NB4 (cell line): ENCODE measurements around the gene BFSP2.

Source experiments
- DNase-seq: peaks from one replicate; pipeline ENCODE4 v3.0.0; 2010; ENCODE audit warnings: low read depth
- H3K4me3 ChIP-seq: one replicate; pipeline ENCODE4 v1.5.1; 2011; ENCODE audit warnings: mild to moderate bottlenecking, low read depth, low read length, moderate library complexity
- CTCF ChIP-seq: IDR thresholded peaks from one replicate; pipeline ENCODE4 v1.5.1; 2012; ENCODE audit warnings: low read depth, low read length
- MAX ChIP-seq: IDR thresholded peaks from 2 replicates; pipeline ENCODE4 v1.6.1; 2011; ENCODE audit warnings: low read depth, low read length
- MYC ChIP-seq: IDR thresholded peaks from 2 replicates; pipeline ENCODE4 v1.6.1; 2011; ENCODE audit warnings: low read depth, low read length
- POLR2A ChIP-seq: IDR thresholded peaks from 2 replicates; pipeline ENCODE4 v1.6.1; 2011; ENCODE audit warnings: mild to moderate bottlenecking; ENCODE audit not compliant: insufficient read length; ENCODE audit errors: extremely low read depth

Gene BFSP2

DNA sequence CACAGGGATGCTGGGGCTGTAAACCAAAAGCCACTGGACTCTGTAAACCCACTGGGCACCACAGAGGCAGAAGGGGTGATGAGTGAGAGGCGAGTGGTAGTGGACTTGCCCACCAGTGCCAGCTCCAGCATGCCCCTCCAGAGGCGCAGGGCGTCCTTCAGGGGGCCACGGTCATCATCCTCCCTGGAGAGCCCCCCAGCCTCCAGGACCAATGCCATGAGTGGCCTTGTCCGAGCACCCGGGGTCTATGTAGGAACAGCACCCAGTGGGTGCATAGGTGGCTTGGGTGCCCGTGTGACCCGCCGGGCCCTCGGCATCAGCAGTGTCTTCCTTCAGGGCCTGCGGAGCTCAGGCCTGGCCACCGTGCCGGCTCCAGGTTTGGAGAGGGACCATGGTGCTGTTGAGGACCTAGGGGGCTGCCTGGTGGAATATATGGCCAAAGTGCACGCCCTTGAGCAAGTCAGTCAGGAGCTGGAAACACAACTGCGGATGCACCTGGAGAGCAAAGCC lies at the start of gene BFSP2:
Gene BFSP2 (plus strand): TSS at position 51 of the 510 bp plus-strand sequence. CDS start 28 bp downstream, at position 79.
- no peak for DNase-seq
- TF ChIP-seq POLR2A: no peak
- TF ChIP-seq MYC: no peak
- TF ChIP-seq MAX: no peak
- TF ChIP-seq CTCF: no peak
- no peak within 1 kb of the TSS for H3K4me3 ChIP-seq

GRCh38 chr3:133354721-133355120 lies 45.1 kb upstream of the BFSP2 start:
- DNase-seq: no peak
- H3K4me3 ChIP-seq: no peak overlapping the region
- TF ChIP-seq POLR2A (no peak), MYC (no peak), CTCF (no peak), MAX (no peak)

GRCh38 chr3:133360476-133360875 lies 39.4 kb upstream of the BFSP2 start:
- H3K4me3 ChIP-seq: no peak overlapping the region
- DNase-seq: no peak
- no peak for TF ChIP-seq MAX
- TF ChIP-seq CTCF: no peak
- no peak for TF ChIP-seq POLR2A
- TF ChIP-seq MYC: no peak

GRCh38 chr3:133361011-133361410 lies 38.8 kb upstream of the BFSP2 start:
- H3K4me3 ChIP-seq: no peak overlapping the region
- DNase-seq: no peak
- TF ChIP-seq POLR2A (no peak), CTCF (no peak), MAX (no peak), MYC (no peak)

DNA sequence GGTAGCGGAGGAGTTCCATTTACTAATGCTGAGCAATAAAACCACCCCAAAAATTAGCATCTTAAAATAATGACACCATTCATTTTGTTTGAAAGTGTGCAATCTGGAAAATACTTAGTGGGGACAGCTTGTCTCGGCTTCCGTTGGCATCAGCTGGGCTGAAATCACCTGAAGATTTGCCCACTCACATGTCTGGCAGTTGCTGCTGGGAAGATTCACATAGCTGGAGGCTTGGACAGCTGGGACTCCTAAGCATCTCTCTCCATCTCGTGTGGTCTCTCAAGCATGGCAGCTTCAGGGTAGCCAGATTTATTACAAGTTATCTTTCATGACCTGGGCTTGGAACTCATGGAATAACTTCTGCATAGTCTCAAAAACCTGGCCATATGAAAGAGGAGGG lies 38.4 kb upstream of the BFSP2 start:
- no peak for DNase-seq
- TF ChIP-seq CTCF (no peak), POLR2A (no peak), MYC (no peak), MAX (no peak)
- H3K4me3 ChIP-seq: no peak overlapping the region
